GM19099 (cell line): ENCODE measurements around the gene TIMM44.

Source experiments
- POLR2A ChIP-seq: IDR thresholded peaks from 3 replicates; pipeline ENCODE4 v1.6.1; 2011; ENCODE audit warnings: low read depth; ENCODE audit not compliant: insufficient read length; ENCODE audit errors: extremely low read depth

Gene TIMM44

GRCh38 chr19:7943444-7944176, at the start of gene TIMM44:
TSS of gene TIMM44 (minus strand) at chr19:7943666. CDS start at chr19:7943651, 15 bp downstream.
- TF ChIP-seq POLR2A: peak; percentile 88

- TF ChIP-seq POLR2A: no peak
Observed at GRCh38 chr19:7992575-7992974, 49.1 kb upstream of the TIMM44 start.

- no peak for TF ChIP-seq POLR2A
Observed at GRCh38 chr19:7989071-7989575, 45.7 kb upstream of the TIMM44 start.

- no peak for TF ChIP-seq POLR2A
Observed at GRCh38 chr19:7988307-7988706, 44.8 kb upstream of the TIMM44 start.

GRCh38 chr19:7987114-7987768, 43.8 kb upstream of the TIMM44 start:
- TF ChIP-seq POLR2A: no peak

GRCh38 chr19:7986321-7987113, 43.1 kb upstream of the TIMM44 start:
- no peak for TF ChIP-seq POLR2A

GRCh38 chr19:7985481-7985911, 42.0 kb upstream of the TIMM44 start:
- no peak for TF ChIP-seq POLR2A

GRCh38 chr19:7983995-7984837, 40.8 kb upstream of the TIMM44 start:
- no peak for TF ChIP-seq POLR2A

- no peak for TF ChIP-seq POLR2A
Observed at GRCh38 chr19:7983286-7983950, 40.0 kb upstream of the TIMM44 start.

GRCh38 chr19:7982651-7983099, 39.2 kb upstream of the TIMM44 start:
- no peak for TF ChIP-seq POLR2A

- TF ChIP-seq POLR2A: no peak
Observed at GRCh38 chr19:7982103-7982502, 38.6 kb upstream of the TIMM44 start.

- TF ChIP-seq POLR2A: no peak
Observed at GRCh38 chr19:7981661-7982060, 38.2 kb upstream of the TIMM44 start.

- no peak for TF ChIP-seq POLR2A
Observed at GRCh38 chr19:7981199-7981598, 37.7 kb upstream of the TIMM44 start.

GRCh38 chr19:7980635-7981121, 37.2 kb upstream of the TIMM44 start:
- TF ChIP-seq POLR2A: no peak
